CD14-positive monocyte (primary cell): ENCODE results near the gene KIF5C. TPM values are rescaled to one million over a fixed set of nuclear protein-coding genes. Genes with fewer than 3 reads are reported as not detected.
"Not testable (repeated sequence)": the region's sequence is repeated elsewhere in the genome, so short reads cannot be mapped to it uniquely, and the experiment has no call there.

Source experiments
- DNase-seq, 3 donors: peaks; one replicate each; pipeline ENCODE4 v3.0.0-alpha.2; 2011 to 2022
- H2AFZ ChIP-seq: 2 replicates; pipeline ENCODE4 v1.6.0; 2012; ENCODE audit warnings: mild to moderate bottlenecking, low read depth, low read length, inconsistent platforms; ENCODE audit not compliant: insufficient read depth, poor library complexity, severe bottlenecking
- H3K27ac ChIP-seq, 2 donors: 1 replicate in 1 of 2; 2 replicates in 1 of 2; pipeline ENCODE4 v1.5.1; 2012 to 2013; ENCODE audit warnings: low read length in 2 of 2, control low read depth in 1 of 2, inconsistent platforms in 1 of 2, low read depth in 1 of 2, mild to moderate bottlenecking in 1 of 2
- H3K27me3 ChIP-seq, 2 donors: one replicate each; pipeline versions ENCODE4 v1.6.0 to v1.6.1; 2011 to 2013; ENCODE audit warnings: low read length in 2 of 2; ENCODE audit not compliant: control insufficient read depth in 2 of 2, insufficient read depth in 2 of 2
- H3K36me3 ChIP-seq, 2 donors: replicated peaks in 1 of 2; 1 replicate in 1 of 2; 2 replicates in 1 of 2; pipeline versions ENCODE4 v1.5.1 to v1.6.1; 2012 to 2013; ENCODE audit warnings: low read length in 2 of 2, control low read depth in 1 of 2, inconsistent platforms in 1 of 2, mild to moderate bottlenecking in 1 of 2; ENCODE audit not compliant: insufficient read depth in 2 of 2, control insufficient read depth in 1 of 2
- H3K4me1 ChIP-seq, 2 donors: 1 replicate in 1 of 2; 2 replicates in 1 of 2; pipeline versions ENCODE4 v1.5.1 to v1.6.1; 2012 to 2013; ENCODE audit warnings: low read length in 2 of 2, control low read depth in 1 of 2, inconsistent platforms in 1 of 2, mild to moderate bottlenecking in 1 of 2, moderate library complexity in 1 of 2; ENCODE audit not compliant: insufficient read depth in 2 of 2, control insufficient read depth in 1 of 2
- H3K4me2 ChIP-seq: replicated peaks from 2 replicates; pipeline ENCODE3; 2012; ENCODE audit warnings: low read length, moderate library complexity, mild to moderate bottlenecking; ENCODE audit not compliant: poor library complexity, severe bottlenecking; ENCODE audit errors: extremely low read depth
- H3K4me3 ChIP-seq, 3 experiments: fragments of 200-600 bp in 1 of 3; sonication (generic) in 1 of 3; replicated peaks in 1 of 3; 1 replicate in 2 of 3; 2 replicates in 1 of 3; pipeline ENCODE4 v1.5.1; 2011 to 2013; ENCODE audit warnings: low read length in 3 of 3, mild to moderate bottlenecking in 3 of 3, control low read depth in 2 of 3, low read depth in 2 of 3, inconsistent platforms in 1 of 3, moderate library complexity in 1 of 3
- H3K79me2 ChIP-seq: 2 replicates; pipeline ENCODE4 v1.6.0; 2012; ENCODE audit warnings: mild to moderate bottlenecking, control low read depth, inconsistent platforms, low read length, moderate library complexity; ENCODE audit not compliant: insufficient read depth
- H3K9ac ChIP-seq: 2 replicates; pipeline ENCODE4 v1.6.0; 2017; ENCODE audit warnings: low read length, mild to moderate bottlenecking; ENCODE audit not compliant: insufficient read depth, poor library complexity, severe bottlenecking
- H3K9me3 ChIP-seq, 2 donors: replicated peaks in 1 of 2; 1 replicate in 1 of 2; 2 replicates in 1 of 2; pipeline versions ENCODE4 v1.5.1 to v1.6.1; 2012 to 2013; ENCODE audit warnings: low read length in 2 of 2, control low read depth in 1 of 2; ENCODE audit not compliant: control insufficient read depth in 1 of 2, insufficient read depth in 1 of 2
- H4K20me1 ChIP-seq: 2 replicates; pipeline ENCODE4 v1.6.0; 2012; ENCODE audit warnings: mild to moderate bottlenecking, low read length, control low read depth, moderate library complexity; ENCODE audit not compliant: insufficient read depth
- H3K27ac Mint-ChIP-seq, 7 donors: one replicate each; pipeline ENCODE4 v1.8.0; 2020; ENCODE audit warnings: mild to moderate bottlenecking in 7 of 7, mixed read lengths in 7 of 7, moderate library complexity in 6 of 7, inconsistent platforms in 2 of 7
- H3K27me3 Mint-ChIP-seq, 3 donors: one replicate each; pipeline ENCODE4 v1.8.0; 2021 to 2022; ENCODE audit warnings: low read depth in 3 of 3, mild to moderate bottlenecking in 3 of 3, mixed read lengths in 3 of 3, moderate library complexity in 3 of 3, inconsistent platforms in 1 of 3
- H3K36me3 Mint-ChIP-seq, 2 donors: one replicate each; pipeline ENCODE4 v1.8.0; 2020; ENCODE audit warnings: mixed read lengths in 2 of 2, inconsistent platforms in 1 of 2, mild to moderate bottlenecking in 1 of 2
- H3K4me1 Mint-ChIP-seq: one replicate; pipeline ENCODE4 v1.8.0; 2020; ENCODE audit warnings: mild to moderate bottlenecking, mixed read lengths
- H3K4me3 Mint-ChIP-seq, 2 donors: one replicate each; pipeline ENCODE4 v1.8.0; 2020; ENCODE audit warnings: mild to moderate bottlenecking in 2 of 2, mixed read lengths in 2 of 2, moderate library complexity in 1 of 2
- H3K9me3 Mint-ChIP-seq, 7 donors: one replicate each; pipeline ENCODE4 v1.8.0; 2020 to 2022; ENCODE audit warnings: mixed read lengths in 7 of 7, mild to moderate bottlenecking in 6 of 7, moderate library complexity in 6 of 7, inconsistent platforms in 2 of 7
- WGBS: methylation state at CpG from one replicate; pipeline ENCODE4 v1.1.5; 2013; ENCODE audit warnings: missing lambda C conversion rate; ENCODE audit not compliant: insufficient coverage; 5-methylcytosine and 5-hydroxymethylcytosine counted together
- intact Hi-C, 2 donors: fragments of 100-400 bp; cut with micrococcal nuclease; formaldehyde crosslinking; loops; one replicate each; pipeline versions ENCODE4 v1.15.0 to v1.15.1; 2023
- polyA plus RNA-seq, 3 donors: library from polyadenylated mRNA; depleted of rRNA in 1 of 3; unstranded in 2 of 3; stranded (reverse) in 1 of 3; fragments of 300-500 nt in 2 of 3; fragments of >200 nt in 1 of 3; fragmentation: Illumina TruSeq in 2 of 3; gene quantifications; 1 replicate in 2 of 3; 2 replicates in 1 of 3; pipeline ENCODE4 v1.2.3, GENCODE V29; 2012 to 2021
- TF ChIP-seq, protein P1 (sequence below): fragments of 200-600 bp; IDR thresholded peaks from one replicate; pipeline ENCODE4 v1.8.0; 2022; ENCODE audit warnings: antibody characterized with exemption, mild to moderate bottlenecking

The KIF5C gene
- polyA plus RNA-seq, 3 donors: 0.04 TPM; not detected in 2

GRCh38 chr2:148860037-148860436 is 15.0 kb upstream of the KIF5C start:
- Histone ChIP-seq H4K20me1 (no peaks in the 10 kb centered on the region), H3K4me3 (no peak overlapping the region), H3K9me3 (no peaks in the 10 kb centered on the region), H3K9ac (no peak overlapping the region), H3K27ac (no peak overlapping the region), H3K4me2 (no peak overlapping the region), H3K4me1 (no peaks in the 10 kb centered on the region), H3K79me2 (no peaks in the 10 kb centered on the region), H3K36me3 (no peaks in the 10 kb centered on the region), H2AFZ (no peak overlapping the region), H3K27me3 (no peaks in the 10 kb centered on the region)
- Mint-ChIP-seq H3K27me3 (peaks cover 0 to 7% (median 4%) of the 10 kb centered on the region in 3 donors), H3K4me3 (no peak overlapping the region), H3K4me1 (peaks cover 2% of the 10 kb centered on the region), H3K36me3 (no peaks in the 10 kb centered on the region), H3K9me3 (peaks cover 0 to 2% (median 0%) of the 10 kb centered on the region in 7 donors), H3K27ac (no peak overlapping the region)
- DNase-seq: no peak
- TF ChIP-seq, protein P1, sequence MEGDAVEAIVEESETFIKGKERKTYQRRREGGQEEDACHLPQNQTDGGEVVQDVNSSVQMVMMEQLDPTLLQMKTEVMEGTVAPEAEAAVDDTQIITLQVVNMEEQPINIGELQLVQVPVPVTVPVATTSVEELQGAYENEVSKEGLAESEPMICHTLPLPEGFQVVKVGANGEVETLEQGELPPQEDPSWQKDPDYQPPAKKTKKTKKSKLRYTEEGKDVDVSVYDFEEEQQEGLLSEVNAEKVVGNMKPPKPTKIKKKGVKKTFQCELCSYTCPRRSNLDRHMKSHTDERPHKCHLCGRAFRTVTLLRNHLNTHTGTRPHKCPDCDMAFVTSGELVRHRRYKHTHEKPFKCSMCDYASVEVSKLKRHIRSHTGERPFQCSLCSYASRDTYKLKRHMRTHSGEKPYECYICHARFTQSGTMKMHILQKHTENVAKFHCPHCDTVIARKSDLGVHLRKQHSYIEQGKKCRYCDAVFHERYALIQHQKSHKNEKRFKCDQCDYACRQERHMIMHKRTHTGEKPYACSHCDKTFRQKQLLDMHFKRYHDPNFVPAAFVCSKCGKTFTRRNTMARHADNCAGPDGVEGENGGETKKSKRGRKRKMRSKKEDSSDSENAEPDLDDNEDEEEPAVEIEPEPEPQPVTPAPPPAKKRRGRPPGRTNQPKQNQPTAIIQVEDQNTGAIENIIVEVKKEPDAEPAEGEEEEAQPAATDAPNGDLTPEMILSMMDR: no peak
- WGBS: 100% methylated on average over 2 of the region's 3 CpGs
- intact Hi-C loops: no loop called here

- H3K27me3 Mint-ChIP-seq: peaks cover 0 to 7% (median 4%) of the 10 kb centered on the region in 3 donors
- Histone ChIP-seq H3K27ac (no peak overlapping the region), H3K36me3 (no peaks in the 10 kb centered on the region), H3K4me2 (no peak overlapping the region), H3K4me3 (no peak overlapping the region), H3K27me3 (no peaks in the 10 kb centered on the region), H3K9ac (no peak overlapping the region), H3K79me2 (no peaks in the 10 kb centered on the region), H3K9me3 (no peaks in the 10 kb centered on the region), H2AFZ (no peak overlapping the region), H3K4me1 (no peaks in the 10 kb centered on the region), H4K20me1 (no peaks in the 10 kb centered on the region)
- intact Hi-C loops: no loop called here
- no peak for DNase-seq
- peaks cover 2% of the 10 kb centered on the region for H3K4me1 Mint-ChIP-seq
- no peak overlapping the region for H3K4me3 Mint-ChIP-seq
- H3K27ac Mint-ChIP-seq: no peak overlapping the region
- TF ChIP-seq, protein P1: no peak
- H3K36me3 Mint-ChIP-seq: no peaks in the 10 kb centered on the region
- peaks cover 0 to 2% (median 0%) of the 10 kb centered on the region in 7 donors for H3K9me3 Mint-ChIP-seq
- WGBS: no CpG with 5 or more reads among the region's 5 CpGs
These were observed 13.7 kb upstream of the KIF5C start for GRCh38 chr2:148861367-148861766.

GRCh38 chr2:148862478-148862877 is 12.5 kb upstream of the KIF5C start:
- H3K27ac ChIP-seq, H3K9ac ChIP-seq, H3K4me1 Mint-ChIP-seq, H3K79me2 ChIP-seq, H3K27ac Mint-ChIP-seq, H3K4me1 ChIP-seq, H3K36me3 ChIP-seq, H2AFZ ChIP-seq, H3K9me3 ChIP-seq, H3K27me3 ChIP-seq, H3K36me3 Mint-ChIP-seq, DNase-seq, H3K4me2 ChIP-seq, H3K4me3 Mint-ChIP-seq, H4K20me1 ChIP-seq, H3K9me3 Mint-ChIP-seq, intact Hi-C loops, H3K4me3 ChIP-seq: not testable (repeated sequence)
- H3K27me3 Mint-ChIP-seq: peaks cover 5 to 12% (median 5%) of the 10 kb centered on the region in 3 donors
- 100% methylated on average over 1 of the region's 6 CpGs for WGBS
